ENCODE data around the gene STAB1.

DNA sequence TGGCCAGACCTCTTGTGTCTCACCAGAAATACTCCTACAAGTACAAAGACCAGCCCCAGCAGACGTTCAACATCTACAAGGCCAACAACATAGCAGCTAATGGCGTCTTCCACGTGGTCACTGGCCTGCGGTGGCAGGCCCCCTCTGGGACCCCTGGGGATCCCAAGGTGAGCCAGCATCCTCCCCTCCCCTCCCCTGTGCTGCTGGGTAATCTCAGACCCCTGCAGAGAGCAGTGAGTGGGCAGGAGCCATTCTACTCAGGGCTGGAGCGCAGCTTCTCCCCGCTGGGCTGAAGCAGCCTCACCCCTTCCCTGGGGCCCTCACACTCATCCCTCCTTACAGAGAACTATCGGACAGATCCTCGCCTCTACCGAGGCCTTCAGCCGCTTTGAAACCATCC is 9.8 kb downstream of the STAB1 start:
- TF ChIP-seq, protein P1, sequence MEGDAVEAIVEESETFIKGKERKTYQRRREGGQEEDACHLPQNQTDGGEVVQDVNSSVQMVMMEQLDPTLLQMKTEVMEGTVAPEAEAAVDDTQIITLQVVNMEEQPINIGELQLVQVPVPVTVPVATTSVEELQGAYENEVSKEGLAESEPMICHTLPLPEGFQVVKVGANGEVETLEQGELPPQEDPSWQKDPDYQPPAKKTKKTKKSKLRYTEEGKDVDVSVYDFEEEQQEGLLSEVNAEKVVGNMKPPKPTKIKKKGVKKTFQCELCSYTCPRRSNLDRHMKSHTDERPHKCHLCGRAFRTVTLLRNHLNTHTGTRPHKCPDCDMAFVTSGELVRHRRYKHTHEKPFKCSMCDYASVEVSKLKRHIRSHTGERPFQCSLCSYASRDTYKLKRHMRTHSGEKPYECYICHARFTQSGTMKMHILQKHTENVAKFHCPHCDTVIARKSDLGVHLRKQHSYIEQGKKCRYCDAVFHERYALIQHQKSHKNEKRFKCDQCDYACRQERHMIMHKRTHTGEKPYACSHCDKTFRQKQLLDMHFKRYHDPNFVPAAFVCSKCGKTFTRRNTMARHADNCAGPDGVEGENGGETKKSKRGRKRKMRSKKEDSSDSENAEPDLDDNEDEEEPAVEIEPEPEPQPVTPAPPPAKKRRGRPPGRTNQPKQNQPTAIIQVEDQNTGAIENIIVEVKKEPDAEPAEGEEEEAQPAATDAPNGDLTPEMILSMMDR (IDR thresholded peaks at IDR 0.05; ENCODE audit: low read depth, low read length, poor library complexity, severe bottlenecking) = no peak
- no peak for TF ChIP-seq EZH2phosphoT487 (IDR thresholded peaks at IDR 0.05; ENCODE audit: borderline replicate concordance, low read length)
